ENCODE results near the gene LAGE3. TPM values are rescaled to one million over a fixed set of nuclear protein-coding genes. Genes with fewer than 3 reads are reported as not detected.

LAGE3 gene
- total RNA-seq, 1 donor from 2014 or later = 27.7 TPM

- DNase-seq (ENCODE audit: extremely low spot score in 2 of 2) = no peak
- H3K27ac ChIP-seq = no peak overlapping the region
- H3K9me3 ChIP-seq = no peaks in the 10 kb centered on the region
- intact Hi-C loops (cut with DNase I) = no loop called here
- H3K36me3 ChIP-seq = peaks cover 0 to 1% of the 10 kb centered on the region in 2 donors
- no peak overlapping the region for H3K4me3 ChIP-seq
- no peak for TF ChIP-seq POLR2AphosphoS5 (IDR thresholded peaks at IDR 0.05; ENCODE audit: insufficient read depth in 1 of 2, low read depth in 1 of 2)
- TF ChIP-seq POLR2A (IDR thresholded peaks at IDR 0.05) = no peak
- TF ChIP-seq CTCF (IDR thresholded peaks at IDR 0.05) = no peak
- no peaks in the 10 kb centered on the region for H3K4me1 ChIP-seq
- H3K27me3 ChIP-seq = no peaks in the 10 kb centered on the region
Measured at GRCh38 chrX:154513716-154514115, 34.6 kb upstream of the LAGE3 start.

- no peak for TF ChIP-seq POLR2A (IDR thresholded peaks at IDR 0.05)
- TF ChIP-seq POLR2AphosphoS5 (IDR thresholded peaks at IDR 0.05; ENCODE audit: insufficient read depth in 1 of 2, low read depth in 1 of 2) = no peak
- no peak for TF ChIP-seq CTCF (IDR thresholded peaks at IDR 0.05)
- DNase-seq (ENCODE audit: extremely low spot score in 2 of 2) = no peak
- Histone ChIP-seq H3K27me3 (no peaks in the 10 kb centered on the region), H3K4me1 (no peaks in the 10 kb centered on the region), H3K9me3 (no peaks in the 10 kb centered on the region), H3K27ac (no peak overlapping the region), H3K36me3 (peaks cover 0 to 7% of the 10 kb centered on the region in 2 donors), H3K4me3 (no peak overlapping the region)
- intact Hi-C loops (cut with DNase I) = no loop called here
Measured at GRCh38 chrX:154512879-154513553, 33.9 kb upstream of the LAGE3 start.

- Histone ChIP-seq H3K4me1 (no peaks in the 10 kb centered on the region), H3K4me3 (no peak overlapping the region), H3K27me3 (no peaks in the 10 kb centered on the region), H3K36me3 (peaks cover 0 to 7% of the 10 kb centered on the region in 2 donors), H3K9me3 (no peaks in the 10 kb centered on the region), H3K27ac (no peak overlapping the region)
- no peak for DNase-seq (ENCODE audit: extremely low spot score in 2 of 2)
- TF ChIP-seq CTCF (IDR thresholded peaks at IDR 0.05) (no peak), POLR2A (IDR thresholded peaks at IDR 0.05) (no peak), POLR2AphosphoS5 (IDR thresholded peaks at IDR 0.05; ENCODE audit: insufficient read depth in 1 of 2, low read depth in 1 of 2) (no peak)
- intact Hi-C loops (cut with DNase I) = no loop called here
Measured at GRCh38 chrX:154511761-154512160, 32.7 kb upstream of the LAGE3 start.

- no peaks in the 10 kb centered on the region for H3K9me3 ChIP-seq
- H3K4me3 ChIP-seq = no peak overlapping the region
- H3K27ac ChIP-seq = no peak overlapping the region
- no peak for DNase-seq (ENCODE audit: extremely low spot score in 2 of 2)
- peaks cover 0 to 7% of the 10 kb centered on the region in 2 donors for H3K36me3 ChIP-seq
- H3K4me1 ChIP-seq = no peaks in the 10 kb centered on the region
- no peak for TF ChIP-seq CTCF (IDR thresholded peaks at IDR 0.05)
- no peak for TF ChIP-seq POLR2AphosphoS5 (IDR thresholded peaks at IDR 0.05; ENCODE audit: insufficient read depth in 1 of 2, low read depth in 1 of 2)
- TF ChIP-seq POLR2A (IDR thresholded peaks at IDR 0.05) = no peak
- H3K27me3 ChIP-seq = no peaks in the 10 kb centered on the region
- intact Hi-C loops (cut with DNase I) = no loop called here
Measured at GRCh38 chrX:154509455-154509854, 30.4 kb upstream of the LAGE3 start.

GRCh38 chrX:154508384-154508745 is 29.3 kb upstream of the LAGE3 start:
- Histone ChIP-seq H3K27me3 (no peaks in the 10 kb centered on the region), H3K36me3 (peaks cover 0 to 7% of the 10 kb centered on the region in 2 donors), H3K27ac (no peak overlapping the region), H3K4me3 (no peak overlapping the region), H3K9me3 (no peaks in the 10 kb centered on the region), H3K4me1 (no peaks in the 10 kb centered on the region)
- TF ChIP-seq POLR2A (IDR thresholded peaks at IDR 0.05) (no peak), CTCF (IDR thresholded peaks at IDR 0.05) (no peak), POLR2AphosphoS5 (IDR thresholded peaks at IDR 0.05; ENCODE audit: insufficient read depth in 1 of 2, low read depth in 1 of 2) (no peak)
- DNase-seq (ENCODE audit: extremely low spot score in 2 of 2) = no peak
- intact Hi-C loops (cut with DNase I) = no loop called here
